ENCODE results near the gene MXD4.
"Not testable (repeated sequence)": the region's sequence is repeated elsewhere in the genome, so short reads cannot be mapped to it uniquely, and the experiment has no call there.

MXD4 gene

GRCh38 chr4:2219233-2219760, 42.6 kb downstream of the MXD4 start:
- no peak for DNase-seq (ENCODE audit: low read depth)

- DNase-seq (ENCODE audit: low read depth): no peak
These were observed 43.5 kb downstream of the MXD4 start for GRCh38 chr4:2218436-2218835.

- no peak for DNase-seq (ENCODE audit: low read depth)
These were observed 44.2 kb downstream of the MXD4 start for GRCh38 chr4:2217726-2218125.

GRCh38 chr4:2212831-2213230, 49.1 kb downstream of the MXD4 start:
- no peak for DNase-seq (ENCODE audit: low read depth)

- DNase-seq (ENCODE audit: low read depth): not testable (repeated sequence)
These were observed 59.1 kb downstream of the MXD4 start for GRCh38 chr4:2202789-2203188.
